ENCODE results near the gene TAS2R60. TPM values are rescaled to one million over a fixed set of nuclear protein-coding genes. Genes with fewer than 3 reads are reported as not detected.

TAS2R60 gene
- total and polyA plus RNA-seq, 4 donors: 0.50 TPM; not detected in 3

DNA sequence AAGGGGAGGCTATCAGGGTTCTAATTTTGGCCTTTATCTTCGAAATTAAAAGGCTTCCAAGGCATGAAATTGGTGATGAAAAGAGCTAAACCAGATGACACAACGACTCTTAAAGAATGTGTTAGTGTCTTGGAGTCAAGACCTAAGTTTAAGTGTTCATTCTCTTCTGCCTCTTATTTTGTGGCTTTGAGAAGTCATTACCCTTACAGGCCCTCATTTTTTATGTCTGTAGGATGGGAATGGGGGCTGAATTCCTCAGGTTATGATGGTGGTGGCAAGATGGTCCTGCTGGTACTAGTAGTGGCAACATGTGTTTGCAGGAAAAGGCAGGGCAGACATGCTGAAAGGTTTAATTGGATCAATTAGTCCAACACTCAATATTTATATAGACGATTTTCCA lies 15.4 kb downstream of the TAS2R60 start:
- H3K27ac ChIP-seq (ENCODE audit: low read depth in 1 of 2, low read length in 2 of 2): no peak overlapping the region
- no peaks in the 10 kb centered on the region for H3K27me3 ChIP-seq (ENCODE audit: control insufficient read depth in 4 of 4, insufficient read depth in 4 of 4, low read length in 3 of 4)
- H3K36me3 ChIP-seq (ENCODE audit: control insufficient read depth in 4 of 4, insufficient read depth in 3 of 4, low read depth in 1 of 4, low read length in 3 of 4): no peaks in the 10 kb centered on the region
- no peak overlapping the region for H3K4me3 ChIP-seq (ENCODE audit: low read depth in 1 of 3, low read length in 3 of 3)
- H3K9me3 ChIP-seq (ENCODE audit: control insufficient read depth in 4 of 4, low read length in 3 of 4): no peaks in the 10 kb centered on the region
- H3K4me1 ChIP-seq (ENCODE audit: control insufficient read depth in 4 of 4, insufficient read depth in 4 of 4, low read length in 3 of 4): no peaks in the 10 kb centered on the region
- DNase-seq (ENCODE audit: low spot score): no peak
- TF ChIP-seq, protein P1, sequence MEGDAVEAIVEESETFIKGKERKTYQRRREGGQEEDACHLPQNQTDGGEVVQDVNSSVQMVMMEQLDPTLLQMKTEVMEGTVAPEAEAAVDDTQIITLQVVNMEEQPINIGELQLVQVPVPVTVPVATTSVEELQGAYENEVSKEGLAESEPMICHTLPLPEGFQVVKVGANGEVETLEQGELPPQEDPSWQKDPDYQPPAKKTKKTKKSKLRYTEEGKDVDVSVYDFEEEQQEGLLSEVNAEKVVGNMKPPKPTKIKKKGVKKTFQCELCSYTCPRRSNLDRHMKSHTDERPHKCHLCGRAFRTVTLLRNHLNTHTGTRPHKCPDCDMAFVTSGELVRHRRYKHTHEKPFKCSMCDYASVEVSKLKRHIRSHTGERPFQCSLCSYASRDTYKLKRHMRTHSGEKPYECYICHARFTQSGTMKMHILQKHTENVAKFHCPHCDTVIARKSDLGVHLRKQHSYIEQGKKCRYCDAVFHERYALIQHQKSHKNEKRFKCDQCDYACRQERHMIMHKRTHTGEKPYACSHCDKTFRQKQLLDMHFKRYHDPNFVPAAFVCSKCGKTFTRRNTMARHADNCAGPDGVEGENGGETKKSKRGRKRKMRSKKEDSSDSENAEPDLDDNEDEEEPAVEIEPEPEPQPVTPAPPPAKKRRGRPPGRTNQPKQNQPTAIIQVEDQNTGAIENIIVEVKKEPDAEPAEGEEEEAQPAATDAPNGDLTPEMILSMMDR (IDR thresholded peaks at IDR 0.05; ENCODE audit: low read depth, low read length, missing input control): no peak
- TF ChIP-seq YY1 (IDR thresholded peaks at IDR 0.05): no peak
- no peak for TF ChIP-seq TAF1 (conservative IDR thresholded peaks at IDR 0.05)
- TF ChIP-seq, protein P2, sequence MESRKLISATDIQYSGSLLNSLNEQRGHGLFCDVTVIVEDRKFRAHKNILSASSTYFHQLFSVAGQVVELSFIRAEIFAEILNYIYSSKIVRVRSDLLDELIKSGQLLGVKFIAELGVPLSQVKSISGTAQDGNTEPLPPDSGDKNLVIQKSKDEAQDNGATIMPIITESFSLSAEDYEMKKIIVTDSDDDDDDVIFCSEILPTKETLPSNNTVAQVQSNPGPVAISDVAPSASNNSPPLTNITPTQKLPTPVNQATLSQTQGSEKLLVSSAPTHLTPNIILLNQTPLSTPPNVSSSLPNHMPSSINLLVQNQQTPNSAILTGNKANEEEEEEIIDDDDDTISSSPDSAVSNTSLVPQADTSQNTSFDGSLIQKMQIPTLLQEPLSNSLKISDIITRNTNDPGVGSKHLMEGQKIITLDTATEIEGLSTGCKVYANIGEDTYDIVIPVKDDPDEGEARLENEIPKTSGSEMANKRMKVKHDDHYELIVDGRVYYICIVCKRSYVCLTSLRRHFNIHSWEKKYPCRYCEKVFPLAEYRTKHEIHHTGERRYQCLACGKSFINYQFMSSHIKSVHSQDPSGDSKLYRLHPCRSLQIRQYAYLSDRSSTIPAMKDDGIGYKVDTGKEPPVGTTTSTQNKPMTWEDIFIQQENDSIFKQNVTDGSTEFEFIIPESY (IDR thresholded peaks at IDR 0.05): no peak
- TF ChIP-seq FOXA1 (IDR thresholded peaks at IDR 0.05): no peak
- no peak for TF ChIP-seq RAD21 (IDR thresholded peaks at IDR 0.05)
- no peak for TF ChIP-seq HNF4A (conservative IDR thresholded peaks at IDR 0.05)
- no peak for TF ChIP-seq FOXA2 (IDR thresholded peaks at IDR 0.05)
- no peak overlapping the region for H3K9ac ChIP-seq (ENCODE audit: low read depth in 1 of 2, low read length in 2 of 2)
- 74% methylated on average over 3 of the region's 3 CpGs for WGBS

DNA sequence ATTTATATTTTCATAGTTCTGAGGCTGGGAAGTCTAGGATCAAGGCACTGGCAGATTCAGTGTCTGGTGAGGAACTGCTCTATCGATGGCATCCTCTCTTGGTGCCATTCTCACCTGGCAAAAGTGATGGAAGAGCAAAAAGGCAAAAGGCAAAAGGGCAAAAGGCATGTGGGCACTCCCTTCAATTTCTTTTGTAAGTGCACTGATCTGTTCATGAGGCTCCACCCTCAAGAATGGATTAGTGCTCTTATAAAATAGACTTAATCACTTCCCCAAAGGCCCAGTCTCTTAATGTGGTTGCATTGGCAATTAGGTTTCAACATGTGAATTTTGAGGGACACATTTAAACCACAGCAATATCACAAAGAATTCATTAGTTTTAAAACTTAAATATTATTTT lies 16.1 kb downstream of the TAS2R60 start:
- 84% methylated on average over 1 of the region's 1 CpG for WGBS
- no peaks in the 10 kb centered on the region for H3K4me1 ChIP-seq (ENCODE audit: control insufficient read depth in 4 of 4, insufficient read depth in 4 of 4, low read length in 3 of 4)
- no peaks in the 10 kb centered on the region for H3K36me3 ChIP-seq (ENCODE audit: control insufficient read depth in 4 of 4, insufficient read depth in 3 of 4, low read depth in 1 of 4, low read length in 3 of 4)
- TF ChIP-seq YY1 (IDR thresholded peaks at IDR 0.05) (no peak), GABPA (IDR thresholded peaks at IDR 0.05 in 1 of 2, conservative IDR thresholded peaks at IDR 0.05 in 1 of 2) (no peak), TAF1 (conservative IDR thresholded peaks at IDR 0.05) (no peak), RAD21 (IDR thresholded peaks at IDR 0.05) (no peak), HNF4G (IDR thresholded peaks at IDR 0.05) (no peak)
- TF ChIP-seq, protein P1 (IDR thresholded peaks at IDR 0.05; ENCODE audit: low read depth, low read length, missing input control): no peak
- TF ChIP-seq, protein P3, sequence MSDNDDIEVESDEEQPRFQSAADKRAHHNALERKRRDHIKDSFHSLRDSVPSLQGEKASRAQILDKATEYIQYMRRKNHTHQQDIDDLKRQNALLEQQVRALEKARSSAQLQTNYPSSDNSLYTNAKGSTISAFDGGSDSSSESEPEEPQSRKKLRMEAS (IDR thresholded peaks at IDR 0.05): no peak
- TF ChIP-seq, protein P2 (IDR thresholded peaks at IDR 0.05): no peak
- TF ChIP-seq, protein P4, sequence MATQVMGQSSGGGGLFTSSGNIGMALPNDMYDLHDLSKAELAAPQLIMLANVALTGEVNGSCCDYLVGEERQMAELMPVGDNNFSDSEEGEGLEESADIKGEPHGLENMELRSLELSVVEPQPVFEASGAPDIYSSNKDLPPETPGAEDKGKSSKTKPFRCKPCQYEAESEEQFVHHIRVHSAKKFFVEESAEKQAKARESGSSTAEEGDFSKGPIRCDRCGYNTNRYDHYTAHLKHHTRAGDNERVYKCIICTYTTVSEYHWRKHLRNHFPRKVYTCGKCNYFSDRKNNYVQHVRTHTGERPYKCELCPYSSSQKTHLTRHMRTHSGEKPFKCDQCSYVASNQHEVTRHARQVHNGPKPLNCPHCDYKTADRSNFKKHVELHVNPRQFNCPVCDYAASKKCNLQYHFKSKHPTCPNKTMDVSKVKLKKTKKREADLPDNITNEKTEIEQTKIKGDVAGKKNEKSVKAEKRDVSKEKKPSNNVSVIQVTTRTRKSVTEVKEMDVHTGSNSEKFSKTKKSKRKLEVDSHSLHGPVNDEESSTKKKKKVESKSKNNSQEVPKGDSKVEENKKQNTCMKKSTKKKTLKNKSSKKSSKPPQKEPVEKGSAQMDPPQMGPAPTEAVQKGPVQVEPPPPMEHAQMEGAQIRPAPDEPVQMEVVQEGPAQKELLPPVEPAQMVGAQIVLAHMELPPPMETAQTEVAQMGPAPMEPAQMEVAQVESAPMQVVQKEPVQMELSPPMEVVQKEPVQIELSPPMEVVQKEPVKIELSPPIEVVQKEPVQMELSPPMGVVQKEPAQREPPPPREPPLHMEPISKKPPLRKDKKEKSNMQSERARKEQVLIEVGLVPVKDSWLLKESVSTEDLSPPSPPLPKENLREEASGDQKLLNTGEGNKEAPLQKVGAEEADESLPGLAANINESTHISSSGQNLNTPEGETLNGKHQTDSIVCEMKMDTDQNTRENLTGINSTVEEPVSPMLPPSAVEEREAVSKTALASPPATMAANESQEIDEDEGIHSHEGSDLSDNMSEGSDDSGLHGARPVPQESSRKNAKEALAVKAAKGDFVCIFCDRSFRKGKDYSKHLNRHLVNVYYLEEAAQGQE (IDR thresholded peaks at IDR 0.05): no peak
- H3K27me3 ChIP-seq (ENCODE audit: control insufficient read depth in 4 of 4, insufficient read depth in 4 of 4, low read length in 3 of 4): no peaks in the 10 kb centered on the region
- no peak overlapping the region for H3K27ac ChIP-seq (ENCODE audit: low read depth in 1 of 2, low read length in 2 of 2)
- H3K4me3 ChIP-seq (ENCODE audit: low read depth in 1 of 3, low read length in 3 of 3): no peak overlapping the region
- no peak overlapping the region for H3K9ac ChIP-seq (ENCODE audit: low read depth in 1 of 2, low read length in 2 of 2)
- no peaks in the 10 kb centered on the region for H3K9me3 ChIP-seq (ENCODE audit: control insufficient read depth in 4 of 4, low read length in 3 of 4)
- DNase-seq (ENCODE audit: low spot score): no peak

Measured in liver (tissue), 9 donors.